IPS DF 4.7 (cell line): Measurements from ENCODE around the gene CSF3R.

Experiments
- DNase-seq: peaks from one replicate; pipeline ENCODE4 v3.0.0-alpha.2; 2013; ENCODE audit warnings: low spot score; ENCODE audit errors: extremely low read depth

Gene CSF3R

GRCh38 chr1:36421649-36422048 lies 61.1 kb downstream of the CSF3R start:
- no peak for DNase-seq

DNA sequence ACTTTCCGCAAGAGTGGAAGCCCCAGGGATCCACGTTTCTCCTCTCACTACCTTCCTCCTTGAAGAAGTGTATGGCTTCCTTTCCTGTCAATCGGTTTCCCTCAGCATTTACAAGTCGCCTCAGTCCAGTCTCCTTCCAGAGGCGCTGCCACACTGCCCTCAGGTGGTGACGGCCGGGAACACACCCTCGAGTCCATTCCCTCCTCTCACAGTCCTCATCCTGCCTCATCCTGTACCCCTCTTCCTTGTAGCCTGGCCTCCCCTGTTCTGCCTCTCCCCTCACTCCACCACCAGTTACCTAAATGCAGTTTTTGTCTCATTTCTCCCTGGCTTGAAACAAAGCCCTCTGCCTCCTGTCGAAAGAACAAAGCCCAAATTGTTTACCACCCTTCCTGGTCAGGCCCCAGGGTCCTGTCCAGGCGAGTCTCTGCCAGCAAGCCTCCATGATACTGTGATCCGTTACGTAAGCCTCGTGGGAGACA lies 61.8 kb downstream of the CSF3R start:
- no peak for DNase-seq

GRCh38 chr1:36420409-36420808 lies 62.3 kb downstream of the CSF3R start:
- no peak for DNase-seq

GRCh38 chr1:36419569-36419968 lies 63.1 kb downstream of the CSF3R start:
- no peak for DNase-seq

- no peak for DNase-seq
Observed at GRCh38 chr1:36419140-36419539, 63.6 kb downstream of the CSF3R start.

- DNase-seq: no peak
Observed at GRCh38 chr1:36417931-36418330, 64.8 kb downstream of the CSF3R start.
